Stimulated activated CD8-positive, alpha-beta memory T cell treated with anti-CD3 and anti-CD28 coated beads, Interleukin-2, amount 100 ng/mL, for 1 hour (primary cell): ENCODE results near the gene PDE11A.
A peak's percentile ranks its signal among the peaks of the same experiment; 100 is the strongest.

Experiments
- DNase-seq, 2 donors: peaks; one replicate each; pipeline ENCODE4 v3.0.0-alpha.2; 2020; ENCODE audit warnings: low read depth in 2 of 2

PDE11A gene

DNA sequence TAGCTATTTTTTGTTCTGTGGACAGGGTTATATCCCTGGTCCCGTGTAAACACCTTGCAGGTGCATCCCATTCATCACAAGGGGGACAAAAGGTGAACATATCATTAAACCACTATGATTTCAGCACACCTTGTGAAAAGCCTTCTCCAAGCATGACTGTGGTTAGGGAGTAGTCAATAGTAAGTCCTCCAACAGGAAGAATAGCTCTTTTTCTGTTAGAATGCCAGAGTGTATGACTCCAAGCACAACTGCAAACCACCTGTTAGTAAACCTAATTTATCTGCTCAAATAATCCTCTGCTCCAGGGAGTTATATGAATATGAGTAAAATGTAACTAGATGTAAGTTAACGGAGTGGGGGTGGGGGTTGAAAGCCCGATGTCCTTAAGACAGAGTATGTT lies 439.5 kb downstream of the PDE11A start:
- DNase-seq = no peak

DNA sequence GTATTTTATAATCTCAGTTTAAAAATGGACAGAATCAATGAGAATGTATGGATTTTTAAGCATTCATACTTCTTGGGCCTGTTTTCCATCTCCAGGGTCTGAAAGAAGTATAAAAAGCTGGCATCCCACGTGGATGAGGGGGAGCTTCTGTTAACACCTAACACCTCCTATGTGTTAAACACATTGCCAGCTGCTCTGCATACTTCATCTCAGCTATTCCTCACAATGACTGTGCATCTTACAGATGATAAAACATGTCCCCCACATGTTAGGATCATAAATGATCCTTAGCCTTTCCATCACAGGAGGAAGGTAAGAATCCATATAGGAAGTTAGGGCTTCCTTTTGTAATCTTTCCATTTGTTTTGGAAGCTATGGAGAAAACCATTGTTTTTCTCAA lies 440.9 kb downstream of the PDE11A start:
- DNase-seq = no peak

DNA sequence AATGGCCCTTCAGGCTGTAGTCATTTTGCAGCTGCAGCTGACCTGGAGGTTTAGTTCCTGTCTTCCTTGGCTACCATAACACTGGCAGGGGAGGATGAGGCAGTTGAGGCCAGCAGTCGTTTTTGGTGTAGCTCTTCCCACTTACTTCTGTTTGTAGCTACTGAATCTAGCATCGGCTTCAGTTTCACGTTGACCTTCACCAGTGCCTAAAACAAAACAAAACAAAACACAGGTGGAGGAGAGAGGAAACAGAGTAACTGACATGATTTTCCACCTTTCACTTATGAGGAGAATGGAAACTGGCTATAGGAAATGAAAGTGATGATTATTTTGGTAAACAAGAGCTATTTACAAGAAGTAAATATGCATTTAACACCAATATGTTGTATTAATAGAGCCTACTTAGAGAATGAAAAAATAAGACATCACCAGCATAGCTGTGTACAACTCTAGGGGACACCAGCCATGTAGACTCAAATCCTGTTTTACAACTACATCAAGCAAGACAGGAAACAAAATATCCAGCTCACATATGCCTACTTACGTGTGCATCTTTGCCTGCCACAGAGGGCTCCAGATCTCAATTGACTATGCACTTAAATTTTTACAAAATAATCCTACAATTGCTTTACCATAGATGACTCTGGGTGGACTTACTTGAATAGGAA lies 443.1 kb downstream of the PDE11A start:
- DNase-seq = no peak

DNA sequence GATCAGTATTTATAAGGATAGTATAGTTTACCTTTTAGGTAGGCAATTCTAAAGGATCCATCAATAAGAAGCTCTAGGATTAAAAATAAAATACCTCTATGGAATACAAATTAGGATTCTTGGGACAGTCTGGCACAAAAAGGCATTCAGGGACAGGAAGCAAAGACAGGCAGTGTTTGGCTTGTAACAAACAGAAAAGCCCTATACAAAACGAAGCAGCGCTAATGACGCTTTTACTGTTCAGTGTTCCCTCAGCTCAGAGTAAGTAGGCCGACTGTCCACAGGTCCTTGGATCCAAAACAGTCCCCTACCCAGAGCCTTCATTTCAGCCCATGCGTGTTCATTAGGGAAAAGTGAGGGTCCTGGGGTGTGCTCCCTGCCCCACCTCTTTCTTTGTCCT lies 443.7 kb downstream of the PDE11A start:
- no peak for DNase-seq

DNA sequence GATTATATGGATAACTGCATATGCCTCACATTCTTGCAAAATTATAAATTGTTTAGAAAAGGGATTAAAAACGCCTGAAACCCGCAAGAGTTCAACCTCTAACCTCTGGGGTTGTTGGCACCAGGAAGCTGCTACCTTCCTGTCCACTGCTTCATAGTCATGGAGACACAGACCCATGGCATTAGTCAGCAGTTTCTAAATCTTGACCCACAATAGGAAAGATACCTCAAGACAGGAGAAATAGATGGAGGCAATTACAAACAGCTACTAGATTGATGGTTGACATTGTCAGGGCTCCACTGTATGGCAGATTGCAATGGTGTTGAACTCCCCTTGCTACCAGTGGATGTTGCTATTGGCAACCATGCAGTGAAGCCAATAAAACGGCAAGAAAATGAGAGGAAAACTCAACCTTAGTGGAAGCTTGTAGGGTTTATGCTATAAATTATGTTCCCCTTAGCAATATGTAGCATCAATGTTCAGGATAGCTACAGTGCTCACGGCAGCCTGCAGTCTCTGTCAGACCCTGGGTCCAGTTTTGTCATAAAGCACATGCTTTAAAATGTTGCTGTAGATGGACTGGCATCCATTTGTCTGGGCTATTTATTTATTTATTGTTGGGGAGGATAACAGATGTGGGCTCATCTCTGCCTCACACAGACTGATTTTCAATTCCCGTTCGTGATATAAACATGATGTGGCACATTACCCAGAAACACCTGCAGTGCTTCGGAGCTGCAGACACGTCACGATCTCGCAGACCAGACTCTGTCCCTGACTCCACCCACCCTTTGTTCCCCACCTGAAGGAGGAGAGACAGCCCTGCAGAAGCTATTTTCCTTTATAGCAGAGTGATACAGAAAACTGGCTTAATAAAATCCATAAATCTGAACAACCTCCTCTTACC lies 446.6 kb downstream of the PDE11A start:
- DNase-seq = no peak

DNA sequence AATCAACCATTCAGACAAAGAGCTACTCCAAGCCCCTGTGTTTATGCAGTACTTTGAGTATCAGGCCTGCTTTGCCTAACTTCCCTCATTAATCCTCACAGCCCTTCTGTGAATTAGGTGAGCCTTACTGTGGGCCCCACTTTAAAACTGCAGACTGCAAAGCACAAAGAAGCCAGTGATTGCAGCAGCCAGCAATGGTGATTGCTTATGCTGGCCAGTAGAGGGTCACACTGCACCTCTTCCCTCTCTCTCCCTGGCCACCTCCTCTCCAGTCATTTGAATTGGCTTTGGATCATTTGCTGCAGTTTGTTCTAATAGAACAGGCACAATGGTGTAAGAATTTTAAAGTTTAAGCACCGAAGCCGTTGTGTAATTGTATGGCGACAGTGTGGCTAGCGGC lies 450.1 kb downstream of the PDE11A start:
- DNase-seq = no peak

DNA sequence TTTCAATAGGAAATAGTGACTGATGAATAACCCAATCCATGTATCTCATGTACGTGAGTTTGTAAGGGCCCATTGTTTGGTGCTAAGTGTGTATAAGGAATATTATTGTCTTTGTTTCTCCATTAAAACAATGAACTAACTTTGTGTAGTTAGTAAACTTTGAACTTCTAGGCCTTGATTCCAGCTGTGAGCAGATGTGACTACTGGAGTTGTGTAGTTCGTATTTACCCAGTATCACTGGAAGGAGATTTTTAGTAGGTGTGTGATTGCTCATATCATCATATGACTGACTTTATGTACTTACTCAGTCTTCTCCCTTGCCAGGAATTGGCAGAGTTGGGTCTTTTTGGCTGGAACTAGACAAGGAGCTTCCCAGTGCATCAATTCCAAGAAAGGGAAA lies 452.6 kb downstream of the PDE11A start:
- no peak for DNase-seq

DNA sequence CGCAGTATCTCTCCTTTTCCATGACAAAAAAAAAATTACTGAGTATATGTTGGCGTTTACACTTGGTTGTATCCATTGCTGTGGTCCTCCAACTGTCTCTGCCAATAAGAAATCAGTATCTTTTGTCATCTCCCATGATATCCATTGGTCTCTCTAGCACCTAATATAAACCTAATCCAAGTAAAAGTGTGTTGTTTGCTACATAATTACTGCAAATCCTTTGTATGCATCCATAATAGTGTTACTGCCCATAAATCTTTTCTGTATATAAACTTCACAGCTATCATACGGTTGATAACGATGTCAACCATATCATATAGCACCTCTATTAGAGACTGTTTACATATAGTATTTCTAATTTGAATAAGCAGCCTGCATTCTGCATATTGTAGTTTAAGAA lies 453.1 kb downstream of the PDE11A start:
- no peak for DNase-seq

DNA sequence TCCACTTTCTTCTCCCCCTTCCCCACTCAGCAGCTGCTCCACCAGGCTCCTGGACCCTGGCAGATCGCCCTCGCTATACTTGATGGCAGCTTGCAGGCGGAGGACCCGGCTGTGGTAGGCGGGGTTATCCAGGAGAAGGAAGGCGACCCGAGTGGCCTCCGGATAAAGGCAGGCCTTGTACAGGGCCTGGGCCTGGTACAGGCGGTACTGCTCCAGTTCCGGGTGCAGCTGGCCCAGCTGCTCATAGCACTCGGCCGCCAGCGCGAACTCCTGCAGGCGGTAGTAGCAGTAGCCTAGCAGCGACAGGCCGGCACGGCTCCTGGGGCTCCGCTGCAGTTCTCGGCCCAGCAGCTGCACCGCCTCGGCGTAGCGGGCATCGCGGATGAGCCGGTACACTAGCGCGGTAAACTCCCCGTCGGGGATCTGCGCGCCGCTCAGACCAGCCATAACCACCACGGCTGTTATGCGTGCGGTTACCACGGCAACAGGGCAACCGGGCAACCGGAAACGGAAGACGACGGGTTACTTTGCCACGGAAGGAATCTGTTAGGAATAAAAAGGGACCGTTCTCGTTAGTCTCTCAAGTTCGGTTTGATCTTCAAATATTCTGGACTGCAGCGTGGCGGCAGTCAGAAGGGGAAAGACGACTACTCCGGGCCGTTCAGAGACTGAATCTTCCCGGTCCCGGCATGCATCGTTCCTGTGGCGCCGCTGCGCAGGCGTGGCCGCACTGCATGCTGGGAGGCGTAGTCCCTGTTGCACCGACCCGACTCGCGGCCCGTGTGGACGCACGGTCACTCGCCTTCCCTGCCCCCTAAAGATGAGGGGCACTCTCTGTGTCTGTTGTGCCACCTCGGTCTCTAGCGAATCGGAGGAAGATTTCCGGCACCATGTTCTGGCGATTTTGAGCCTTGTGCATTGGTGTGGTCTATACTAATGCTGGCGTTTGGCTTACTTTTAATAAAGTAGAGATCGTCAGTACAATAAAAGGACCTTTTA lies 454.0 kb downstream of the PDE11A start:
- peak; percentile 82 to 84 for DNase-seq

DNA sequence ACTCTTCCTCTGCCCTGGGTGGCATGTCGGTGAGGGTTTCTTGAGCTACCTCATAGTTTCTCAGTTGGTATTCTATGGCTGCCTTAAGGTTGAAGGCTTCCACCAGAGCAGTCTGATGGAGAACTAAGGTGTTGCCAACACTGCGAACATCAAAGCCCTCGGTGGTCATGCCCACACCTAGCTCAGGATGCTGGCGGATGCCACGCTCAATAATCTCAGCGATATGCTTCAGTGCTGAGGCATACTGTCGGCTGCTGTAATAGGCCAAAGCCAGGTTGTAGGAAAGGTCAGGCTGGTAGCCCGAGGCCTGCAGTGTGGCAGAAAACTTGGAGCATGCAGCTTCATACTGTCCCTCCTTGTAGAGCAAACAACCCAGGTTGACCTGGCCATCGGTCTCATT lies 454.7 kb downstream of the PDE11A start:
- DNase-seq = no peak

DNA sequence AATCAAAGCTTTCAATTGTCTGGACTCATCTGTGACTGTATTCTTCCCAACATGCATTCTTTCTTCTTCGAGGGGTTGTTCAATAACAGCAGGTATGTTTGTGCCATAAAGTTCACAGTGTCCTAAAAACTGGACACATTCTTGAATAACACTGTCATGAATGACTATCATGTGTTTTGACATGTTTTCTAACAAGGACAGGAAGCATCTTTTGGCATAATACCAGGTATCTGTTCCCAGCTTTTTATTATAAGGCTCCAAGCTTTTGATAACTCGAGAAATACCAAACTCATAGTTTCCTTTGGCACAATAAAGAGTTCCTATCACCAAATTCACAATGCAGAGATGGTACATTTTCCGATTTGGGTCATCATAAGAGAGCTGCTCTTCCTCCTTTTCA lies 455.8 kb downstream of the PDE11A start:
- no peak for DNase-seq

DNA sequence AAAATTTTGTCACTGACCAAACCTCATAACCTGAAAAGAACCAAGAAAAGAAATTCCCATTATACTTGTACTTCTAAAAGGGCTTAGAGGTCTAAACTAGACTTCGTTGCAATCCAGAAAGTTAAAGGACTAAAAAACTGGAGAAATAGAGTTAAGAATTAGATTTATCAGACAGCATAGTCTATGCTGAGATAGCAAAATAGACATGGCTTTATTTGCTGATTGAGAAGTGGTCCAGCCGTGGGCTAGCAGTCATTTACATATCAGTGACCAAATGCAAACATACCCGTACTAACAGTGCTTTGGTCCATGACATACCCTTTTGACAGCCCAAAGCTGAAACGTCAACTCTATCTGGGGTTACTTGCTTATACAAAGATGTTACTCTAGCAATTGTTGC lies 456.5 kb downstream of the PDE11A start:
- DNase-seq = no peak

DNA sequence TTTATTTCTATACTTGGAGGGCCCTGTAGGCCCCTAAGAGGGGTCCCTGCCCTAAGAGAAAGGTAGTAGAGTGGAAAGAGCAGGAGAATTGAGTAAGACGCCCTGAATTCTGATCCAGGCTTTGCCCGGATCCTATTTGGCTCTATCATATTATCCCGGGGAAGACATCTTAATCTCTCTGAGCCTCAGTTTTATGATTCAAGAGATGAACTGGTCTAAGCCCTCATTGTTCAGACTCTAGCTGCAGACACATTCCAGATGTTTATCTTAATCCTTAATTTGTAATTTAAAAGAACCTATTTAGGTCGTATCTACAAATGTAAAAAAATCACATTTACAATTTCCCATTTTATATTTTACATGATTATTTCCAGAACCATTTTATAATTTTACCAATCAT lies 459.9 kb downstream of the PDE11A start:
- DNase-seq = no peak

DNA sequence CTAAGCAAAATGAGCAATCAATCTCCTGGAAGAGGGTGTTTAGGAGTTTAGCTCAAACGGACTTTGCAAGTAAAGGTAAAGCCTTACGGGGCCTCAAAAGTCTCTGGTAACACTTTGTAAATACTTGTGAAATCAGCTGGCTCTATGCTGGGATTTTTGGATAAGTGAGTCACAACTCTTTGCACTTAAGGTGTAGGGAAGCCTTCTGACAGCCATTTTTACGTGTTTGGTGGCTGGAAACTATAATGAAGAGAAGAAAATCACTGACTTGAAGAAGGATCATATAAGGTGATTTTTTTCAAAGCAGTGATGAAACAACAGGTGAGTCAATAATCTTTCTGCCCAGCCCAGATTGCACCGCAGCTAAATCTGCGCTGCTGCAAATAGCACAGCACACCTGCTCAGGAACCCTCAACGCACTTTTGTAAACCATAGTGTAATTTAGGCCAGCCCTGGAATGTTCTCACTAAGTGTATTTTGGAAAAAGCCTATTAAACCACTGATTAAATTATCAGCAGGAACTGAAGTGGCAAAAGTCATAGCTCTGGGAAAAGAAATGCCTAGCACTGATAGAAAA lies 461.2 kb downstream of the PDE11A start:
- no peak for DNase-seq

DNA sequence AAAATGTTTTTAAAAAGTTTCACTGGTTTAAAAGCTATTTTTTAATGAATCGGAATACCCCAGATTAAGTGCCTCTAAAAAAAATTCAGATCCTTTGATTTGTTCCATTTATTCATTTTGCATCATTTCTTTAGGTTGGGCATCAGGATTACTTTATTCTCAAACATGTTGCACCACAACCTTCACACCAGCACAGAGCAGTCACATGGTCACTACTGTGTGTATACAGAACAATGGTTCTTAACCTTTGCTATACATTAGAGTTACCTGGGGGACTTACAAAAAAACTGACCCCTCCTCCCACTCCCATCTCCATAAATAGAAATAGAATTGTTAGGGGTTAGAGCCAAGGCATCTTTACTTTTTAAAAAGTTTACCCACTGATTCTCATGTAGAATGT lies 461.8 kb downstream of the PDE11A start:
- DNase-seq = no peak

DNA sequence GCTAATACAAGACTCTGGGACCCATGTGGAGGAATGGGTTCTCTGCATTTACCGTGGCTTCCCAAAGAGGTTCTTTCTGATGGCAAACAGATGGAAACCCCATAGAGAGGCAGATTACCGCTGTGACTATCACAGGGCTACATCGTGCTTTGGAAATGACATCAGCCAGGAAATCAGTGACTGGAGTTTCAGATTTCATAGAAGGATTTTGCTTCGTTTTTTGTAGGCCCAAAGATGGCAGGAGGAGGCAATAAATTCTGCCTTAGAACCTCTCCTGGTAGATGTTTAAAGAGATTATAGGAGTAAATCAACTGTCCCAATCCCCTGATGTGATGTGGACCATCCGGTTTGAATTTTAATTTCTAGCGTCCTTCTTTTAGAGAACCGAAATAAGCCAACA lies 465.9 kb downstream of the PDE11A start:
- DNase-seq = no peak

DNA sequence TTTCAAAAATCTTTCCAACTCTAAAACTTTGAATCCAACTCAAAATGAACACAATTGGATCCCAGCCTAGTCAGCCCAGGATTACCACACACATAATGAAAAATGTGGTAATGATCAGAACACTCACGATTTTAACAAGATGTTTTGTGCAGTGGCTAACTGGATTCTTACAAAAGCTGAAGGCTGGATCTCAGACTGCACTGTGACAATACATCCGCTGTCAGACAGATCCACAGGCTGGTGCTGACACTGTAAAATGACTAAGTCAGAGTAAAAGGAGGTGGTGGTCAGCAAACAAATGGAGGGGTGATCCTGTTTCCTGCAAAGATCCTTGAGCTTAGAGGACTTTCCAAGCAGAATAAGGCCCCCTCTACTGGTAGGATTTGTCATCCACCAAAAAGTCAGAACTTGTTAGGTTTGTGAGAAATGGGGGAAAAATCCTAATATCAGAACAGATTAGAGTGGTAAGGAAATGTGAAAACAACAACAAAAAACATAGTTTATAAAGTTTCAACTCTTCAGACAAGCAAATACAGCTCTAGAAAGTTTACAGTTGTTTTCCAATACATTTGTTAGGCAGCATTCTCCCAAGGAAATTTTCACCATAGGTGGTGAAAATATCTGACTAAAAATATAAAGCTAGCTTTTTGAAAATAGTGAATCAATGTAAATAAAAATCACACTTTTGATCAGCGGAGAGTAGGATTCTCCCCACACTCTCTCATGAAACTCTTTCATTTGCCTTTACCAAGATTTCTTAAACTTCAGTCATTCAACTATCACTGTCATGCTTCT lies 468.1 kb downstream of the PDE11A start:
- DNase-seq = no peak

DNA sequence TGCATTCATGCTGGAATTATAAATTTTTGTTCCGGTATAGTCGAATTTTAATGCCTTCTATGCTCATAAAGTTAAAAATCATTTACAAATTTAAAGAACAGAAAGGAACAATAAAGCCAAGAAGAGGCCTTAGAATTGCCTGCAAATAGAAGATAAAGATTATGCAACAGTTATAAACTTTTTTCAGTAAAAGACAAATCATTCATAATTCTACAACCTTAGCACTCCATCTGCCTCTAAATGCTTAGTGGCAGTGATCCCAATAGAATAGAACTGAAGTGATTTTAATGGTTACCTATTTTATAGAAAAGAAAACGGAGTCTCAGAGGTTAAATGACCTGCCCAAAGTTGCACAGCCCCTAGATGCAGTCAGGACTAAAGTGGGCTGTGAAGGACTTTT lies 468.8 kb downstream of the PDE11A start:
- DNase-seq = no peak

DNA sequence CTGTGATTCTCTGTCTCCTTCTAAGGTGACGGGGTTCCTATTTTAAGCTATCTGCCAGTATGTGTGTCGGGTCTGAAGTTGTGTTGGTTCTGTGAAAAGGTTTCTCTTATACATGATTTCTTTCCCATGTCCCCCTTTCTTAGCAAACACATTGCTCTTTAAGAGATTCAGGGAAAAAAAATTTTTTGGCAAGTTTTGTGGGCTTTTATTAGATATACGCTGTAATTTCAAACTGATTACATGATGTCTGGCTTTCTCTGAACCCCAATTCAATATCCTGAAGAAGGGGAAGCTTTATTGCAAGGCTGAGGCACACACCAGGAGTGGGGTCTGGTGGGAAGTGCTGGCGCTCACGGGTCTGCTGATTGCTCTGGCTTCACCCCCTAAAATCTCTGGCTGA lies 469.4 kb downstream of the PDE11A start:
- no peak for DNase-seq

DNA sequence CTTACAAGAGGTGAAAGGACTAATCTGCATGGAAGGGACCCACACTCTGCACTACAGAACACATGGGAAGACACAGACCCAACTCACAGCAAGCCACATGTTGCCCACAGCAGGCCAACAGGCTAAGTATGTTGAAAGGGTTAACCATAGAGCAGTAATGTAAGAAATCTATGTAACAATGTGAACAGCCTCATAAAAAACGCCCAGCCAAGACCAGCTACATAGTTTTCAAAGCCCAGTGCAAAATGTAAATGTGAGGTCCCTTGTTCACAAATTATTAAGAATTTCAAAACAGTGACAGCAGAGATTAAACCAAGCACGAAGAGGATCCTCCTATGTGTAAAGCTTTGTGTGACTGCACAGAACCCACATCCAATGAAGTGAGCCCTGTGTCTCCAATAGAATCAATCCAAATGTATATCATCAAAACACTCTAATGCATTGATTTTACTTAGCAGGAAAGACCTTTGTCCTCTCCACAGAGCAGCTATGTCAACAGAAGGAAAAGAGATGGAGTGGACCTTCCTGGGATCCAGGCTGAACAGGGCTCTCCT lies 469.9 kb downstream of the PDE11A start:
- no peak for DNase-seq

DNA sequence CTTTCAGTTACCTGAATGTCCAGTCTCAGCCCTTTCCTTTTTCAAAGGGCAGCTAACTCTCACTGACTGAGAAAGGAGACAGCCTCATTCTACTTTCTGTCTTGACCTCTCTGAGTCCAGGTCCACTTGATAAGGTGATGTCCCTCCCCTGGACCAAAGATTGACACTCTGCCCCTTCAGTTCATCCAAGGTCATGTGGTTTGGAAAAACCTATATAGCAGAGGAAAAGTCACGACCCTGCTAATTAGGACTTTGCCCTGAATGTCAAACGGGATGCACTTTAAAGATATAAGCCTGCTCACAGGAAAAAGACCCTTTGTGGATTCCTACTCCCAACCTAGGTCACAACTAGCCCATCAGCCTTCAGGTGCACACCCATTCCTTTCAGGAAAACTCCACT lies 471.7 kb downstream of the PDE11A start:
- DNase-seq = no peak
